ENCODE data around the gene DNAI7. TPM values are rescaled to one million over a fixed set of nuclear protein-coding genes. Genes with fewer than 3 reads are reported as not detected.

Gene DNAI7
- polyA plus RNA-seq, 2 of the 4 experiments (the other 2 are of a cell fraction), result 0.36 to 0.43 TPM

- H3K9me3 ChIP-seq, result no peaks in the 10 kb centered on the region
- DNase-seq (ENCODE audit: low read depth in 1 of 2, low spot score in 1 of 2) (peak; percentile 21 to 44), FAIRE-seq (peak; percentile 90), ATAC-seq (peak in 1 of 2 experiments; percentile 57; a peak in 2 of 6 replicates)
- POLR2A ChIA-PET, result no interaction called here
- H3K4me1 ChIP-seq, result no peaks in the 10 kb centered on the region
- CTCF ChIA-PET, result interaction anchor here (0.6 to 2.8 kb wide), 9 partner anchors 14 to 1931 kb away, joined by 3 to 28 read pairs (median 3); no protein-coding TSS in a partner anchor
- no peak overlapping the region for H3K4me3 ChIP-seq
- H3K27ac ChIP-seq, result no peak overlapping the region
- no peak overlapping the region for H3K4me2 ChIP-seq
- no peak for TF ChIP-seq RCOR1 (IDR thresholded peaks at IDR 0.05; ENCODE audit: low read depth, low read length)
- TF ChIP-seq, protein P1, sequence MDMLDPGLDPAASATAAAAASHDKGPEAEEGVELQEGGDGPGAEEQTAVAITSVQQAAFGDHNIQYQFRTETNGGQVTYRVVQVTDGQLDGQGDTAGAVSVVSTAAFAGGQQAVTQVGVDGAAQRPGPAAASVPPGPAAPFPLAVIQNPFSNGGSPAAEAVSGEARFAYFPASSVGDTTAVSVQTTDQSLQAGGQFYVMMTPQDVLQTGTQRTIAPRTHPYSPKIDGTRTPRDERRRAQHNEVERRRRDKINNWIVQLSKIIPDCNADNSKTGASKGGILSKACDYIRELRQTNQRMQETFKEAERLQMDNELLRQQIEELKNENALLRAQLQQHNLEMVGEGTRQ (IDR thresholded peaks at IDR 0.05), result no peak
- TF ChIP-seq POLR2AphosphoS2 (conservative IDR thresholded peaks at IDR 0.05; ENCODE audit: low read length), result no peak
- TF ChIP-seq ZFP36 (IDR thresholded peaks at IDR 0.05; ENCODE audit: borderline replicate concordance, partially characterized antibody), result no peak
- TF ChIP-seq FOXS1 (CRISPR knock-in tag; IDR thresholded peaks at IDR 0.05), result no peak
- peak in 1 of 2 experiments; percentile 67; a peak in 1 of 4 replicates for TF ChIP-seq CEBPB (IDR thresholded peaks at IDR 0.05)
- peak; percentile 7 for TF ChIP-seq MAFK (IDR thresholded peaks at IDR 0.05; ENCODE audit: partially characterized antibody)
- TF ChIP-seq EHF (CRISPR knock-in tag; IDR thresholded peaks at IDR 0.05), result no peak
- TF ChIP-seq HOXA7 (CRISPR knock-in tag; IDR thresholded peaks at IDR 0.05), result no peak
- no peak for TF ChIP-seq E2F6 (IDR thresholded peaks at IDR 0.05; ENCODE audit: borderline replicate concordance, low read depth)
- peak; percentile 68 for TF ChIP-seq CTCF (IDR thresholded peaks at IDR 0.05)
- TF ChIP-seq NFE2L2 (conservative IDR thresholded peaks at IDR 0.05; ENCODE audit: low read length), result no peak
- no peak for TF ChIP-seq MAX (IDR thresholded peaks at IDR 0.05)
- peak; percentile 75 to 85 for TF ChIP-seq RAD21 (conservative IDR thresholded peaks at IDR 0.05 in 1 of 2, IDR thresholded peaks at IDR 0.05 in 1 of 2)
- TF ChIP-seq TFCP2L1 (CRISPR knock-in tag; IDR thresholded peaks at IDR 0.05), result no peak
- no peak for TF ChIP-seq KDM1A (IDR thresholded peaks at IDR 0.05; ENCODE audit: low read depth)
- TF ChIP-seq HOXB5 (CRISPR knock-in tag; IDR thresholded peaks at IDR 0.05), result no peak
- TF ChIP-seq HES2 (IDR thresholded peaks at IDR 0.05), result no peak
- TF ChIP-seq, protein P2, sequence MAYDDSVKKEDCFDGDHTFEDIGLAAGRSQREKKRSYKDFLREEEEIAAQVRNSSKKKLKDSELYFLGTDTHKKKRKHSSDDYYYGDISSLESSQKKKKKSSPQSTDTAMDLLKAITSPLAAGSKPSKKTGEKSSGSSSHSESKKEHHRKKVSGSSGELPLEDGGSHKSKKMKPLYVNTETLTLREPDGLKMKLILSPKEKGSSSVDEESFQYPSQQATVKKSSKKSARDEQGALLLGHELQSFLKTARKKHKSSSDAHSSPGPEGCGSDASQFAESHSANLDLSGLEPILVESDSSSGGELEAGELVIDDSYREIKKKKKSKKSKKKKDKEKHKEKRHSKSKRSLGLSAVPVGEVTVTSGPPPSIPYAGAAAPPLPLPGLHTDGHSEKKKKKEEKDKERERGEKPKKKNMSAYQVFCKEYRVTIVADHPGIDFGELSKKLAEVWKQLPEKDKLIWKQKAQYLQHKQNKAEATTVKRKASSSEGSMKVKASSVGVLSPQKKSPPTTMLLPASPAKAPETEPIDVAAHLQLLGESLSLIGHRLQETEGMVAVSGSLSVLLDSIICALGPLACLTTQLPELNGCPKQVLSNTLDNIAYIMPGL (CRISPR knock-in tag; IDR thresholded peaks at IDR 0.05; ENCODE audit: borderline replicate concordance), result no peak
- no peak for TF ChIP-seq NPAS2 (CRISPR knock-in tag; IDR thresholded peaks at IDR 0.05; ENCODE audit: borderline replicate concordance)
- no peak for TF ChIP-seq HDAC2 (IDR thresholded peaks at IDR 0.05)
- no peak for TF ChIP-seq HEYL (CRISPR knock-in tag; IDR thresholded peaks at IDR 0.05)
- no peak for TF ChIP-seq FOSL2 (IDR thresholded peaks at IDR 0.05)
- TF ChIP-seq FOSL2 (CRISPR knock-in tag; IDR thresholded peaks at IDR 0.05), result no peak
- TF ChIP-seq TP53 (CRISPR knock-in tag; IDR thresholded peaks at IDR 0.05), result no peak
- no peak for TF ChIP-seq GATA3 (IDR thresholded peaks at IDR 0.05; ENCODE audit: borderline replicate concordance)
- no peak for TF ChIP-seq CHD2 (IDR thresholded peaks at IDR 0.05; ENCODE audit: low read length, partially characterized antibody)
- peak; percentile 79 for TF ChIP-seq SMC3 (IDR thresholded peaks at IDR 0.05)
- TF ChIP-seq ESRRA (IDR thresholded peaks at IDR 0.05; ENCODE audit: borderline replicate concordance, low read length), result no peak
- TF ChIP-seq, protein P3, sequence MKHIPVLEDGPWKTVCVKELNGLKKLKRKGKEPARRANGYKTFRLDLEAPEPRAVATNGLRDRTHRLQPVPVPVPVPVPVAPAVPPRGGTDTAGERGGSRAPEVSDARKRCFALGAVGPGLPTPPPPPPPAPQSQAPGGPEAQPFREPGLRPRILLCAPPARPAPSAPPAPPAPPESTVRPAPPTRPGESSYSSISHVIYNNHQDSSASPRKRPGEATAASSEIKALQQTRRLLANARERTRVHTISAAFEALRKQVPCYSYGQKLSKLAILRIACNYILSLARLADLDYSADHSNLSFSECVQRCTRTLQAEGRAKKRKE (CRISPR knock-in tag; IDR thresholded peaks at IDR 0.05; ENCODE audit: low read depth), result no peak
- TF ChIP-seq CHD4 (IDR thresholded peaks at IDR 0.05; ENCODE audit: borderline replicate concordance), result no peak
- TF ChIP-seq CBX8 (IDR thresholded peaks at IDR 0.05), result no peak
- TF ChIP-seq PHF8 (IDR thresholded peaks at IDR 0.05; ENCODE audit: borderline replicate concordance, low read depth), result no peak
- no peak for TF ChIP-seq JUN (IDR thresholded peaks at IDR 0.05)
- no peak for TF ChIP-seq MAZ (IDR thresholded peaks at IDR 0.05; ENCODE audit: borderline replicate concordance, low read depth, low read length)
- TF ChIP-seq EP300 (IDR thresholded peaks at IDR 0.05), result no peak
- TF ChIP-seq ZC3H11A (IDR thresholded peaks at IDR 0.05), result no peak
- no peak for TF ChIP-seq ZNF302 (CRISPR knock-in tag; IDR thresholded peaks at IDR 0.05)
- TF ChIP-seq BHLHE40 (IDR thresholded peaks at IDR 0.05; ENCODE audit: low read depth, low read length), result no peak
These were observed 64.2 kb downstream of the DNAI7 start for GRCh38 chr12:25130741-25131188.

All from A549 (cell line).